ENCODE data around the gene BCL2.

Gene BCL2

GRCh38 chr18:63253014-63253413 lies 66.6 kb downstream of the BCL2 start:
- H3K27me3 ChIP-seq = no peaks in the 10 kb centered on the region
- H3K36me3 ChIP-seq = no peaks in the 10 kb centered on the region
- no peak for TF ChIP-seq CTCF (IDR thresholded peaks at IDR 0.05; ENCODE audit: low read depth, low read length)
- H3K4me3 ChIP-seq (ENCODE audit: low read depth, low read length) = no peak overlapping the region
- DNase-seq = no peak
- no peaks in the 10 kb centered on the region for H3K9me3 ChIP-seq
- H3K4me1 ChIP-seq = no peaks in the 10 kb centered on the region

GRCh38 chr18:63249771-63250170 lies 69.8 kb downstream of the BCL2 start:
- H3K9me3 ChIP-seq = no peaks in the 10 kb centered on the region
- no peak for TF ChIP-seq CTCF (IDR thresholded peaks at IDR 0.05; ENCODE audit: low read depth, low read length)
- H3K27me3 ChIP-seq = no peaks in the 10 kb centered on the region
- no peak for DNase-seq
- H3K4me3 ChIP-seq (ENCODE audit: low read depth, low read length) = no peak overlapping the region
- no peaks in the 10 kb centered on the region for H3K4me1 ChIP-seq
- H3K36me3 ChIP-seq = no peaks in the 10 kb centered on the region

- Histone ChIP-seq H3K9me3 (no peaks in the 10 kb centered on the region), H3K36me3 (no peaks in the 10 kb centered on the region), H3K4me3 (ENCODE audit: low read depth, low read length) (no peak overlapping the region), H3K27me3 (no peaks in the 10 kb centered on the region), H3K4me1 (no peaks in the 10 kb centered on the region)
- no peak for TF ChIP-seq CTCF (IDR thresholded peaks at IDR 0.05; ENCODE audit: low read depth, low read length)
- DNase-seq = no peak
These were observed 71.6 kb downstream of the BCL2 start for GRCh38 chr18:63247926-63248325.

- Histone ChIP-seq H3K4me3 (ENCODE audit: low read depth, low read length) (no peak overlapping the region), H3K4me1 (no peaks in the 10 kb centered on the region), H3K27me3 (no peaks in the 10 kb centered on the region), H3K9me3 (no peaks in the 10 kb centered on the region), H3K36me3 (no peaks in the 10 kb centered on the region)
- DNase-seq = no peak
- no peak for TF ChIP-seq CTCF (IDR thresholded peaks at IDR 0.05; ENCODE audit: low read depth, low read length)
These were observed 72.1 kb downstream of the BCL2 start for GRCh38 chr18:63247506-63247905.

- DNase-seq = no peak
- Histone ChIP-seq H3K27me3 (no peaks in the 10 kb centered on the region), H3K36me3 (no peaks in the 10 kb centered on the region), H3K4me3 (ENCODE audit: low read depth, low read length) (no peak overlapping the region), H3K9me3 (no peaks in the 10 kb centered on the region), H3K4me1 (no peaks in the 10 kb centered on the region)
- no peak for TF ChIP-seq CTCF (IDR thresholded peaks at IDR 0.05; ENCODE audit: low read depth, low read length)
These were observed 74.0 kb downstream of the BCL2 start for GRCh38 chr18:63245600-63245999.

GRCh38 chr18:63244607-63245006 lies 75.0 kb downstream of the BCL2 start:
- no peak for TF ChIP-seq CTCF (IDR thresholded peaks at IDR 0.05; ENCODE audit: low read depth, low read length)
- H3K27me3 ChIP-seq = no peaks in the 10 kb centered on the region
- DNase-seq = no peak
- H3K4me1 ChIP-seq = no peaks in the 10 kb centered on the region
- no peaks in the 10 kb centered on the region for H3K36me3 ChIP-seq
- no peak overlapping the region for H3K4me3 ChIP-seq (ENCODE audit: low read depth, low read length)
- H3K9me3 ChIP-seq = no peaks in the 10 kb centered on the region

All from BE2C (cell line).